ENCODE measurements around the gene ERICH3. TPM values are rescaled to one million over a fixed set of nuclear protein-coding genes. Genes with fewer than 3 reads are reported as not detected.

ERICH3 gene
- total and polyA plus RNA-seq, 10 of the 15 experiments (the other 5 are each of a cell fraction or from before 2014, with no cell fraction given): 0.03 to 0.09 (median 0.08) TPM; not detected in 7

DNA sequence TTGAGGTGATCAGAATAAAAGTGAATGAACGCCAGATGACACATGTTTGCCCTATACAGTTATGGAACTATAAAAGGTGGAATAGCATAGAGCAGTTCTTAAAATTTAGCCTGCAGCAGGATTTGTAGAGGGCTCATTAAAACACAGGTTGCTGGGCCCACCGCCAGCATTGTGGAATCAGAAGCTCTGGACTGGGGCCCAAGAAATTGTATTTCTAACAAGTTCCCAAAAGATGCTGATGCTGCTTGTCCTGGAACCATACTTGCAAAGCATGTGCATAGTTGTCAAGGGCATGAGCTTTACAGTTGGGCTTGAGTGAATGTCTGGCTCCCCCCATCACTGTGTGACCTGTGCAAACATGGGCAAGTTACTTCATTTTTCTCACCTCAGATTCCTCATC is 123.7 kb downstream of the ERICH3 start (continued):
- TF ChIP-seq RAD21 (IDR thresholded peaks at IDR 0.05; ENCODE audit: insufficient read depth, low read depth, low read length): no peak

DNA sequence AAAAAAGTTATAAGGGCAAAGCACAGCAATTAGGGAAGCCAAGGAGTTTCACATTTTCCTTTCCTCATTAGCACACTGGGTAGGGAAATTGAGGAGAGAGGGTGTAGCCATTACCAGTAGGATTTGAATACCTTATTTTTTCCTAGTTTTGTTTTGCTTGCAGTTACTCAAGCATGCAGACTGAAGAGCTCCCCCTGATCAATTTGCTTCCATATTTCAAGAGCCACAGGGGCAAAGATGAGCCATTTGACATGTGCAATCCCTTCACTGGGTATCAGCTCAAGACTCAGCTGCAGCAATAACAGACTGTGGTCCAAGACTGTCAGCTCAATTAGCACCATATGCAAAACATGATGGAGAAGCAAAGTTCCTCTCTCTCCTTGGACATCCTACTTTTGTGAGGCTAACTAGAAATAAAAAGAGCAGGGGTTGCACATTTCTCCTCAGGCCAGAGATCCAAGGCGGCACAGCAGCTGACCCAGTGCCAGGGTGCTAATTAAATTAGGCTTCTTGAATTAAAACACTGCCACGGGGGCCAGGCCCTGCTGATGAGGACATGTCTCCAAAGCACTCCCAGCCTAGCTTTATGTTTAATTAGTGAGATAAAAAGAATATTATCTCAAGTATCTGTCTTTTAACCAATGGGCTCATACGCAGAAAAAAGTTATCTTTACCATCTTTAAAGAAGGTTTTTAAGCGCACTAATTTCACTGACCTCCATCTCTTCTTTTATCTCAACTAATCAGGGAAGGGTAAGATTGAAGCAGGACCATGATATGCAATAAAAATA is 124.4 kb downstream of the ERICH3 start:
- Histone ChIP-seq H3K27ac (ENCODE audit: control insufficient read depth, insufficient read depth) (no peak overlapping the region), H4K20me1 (ENCODE audit: control insufficient read depth, insufficient read depth) (no peaks in the 10 kb centered on the region), H3K9me3 (replicated peaks; ENCODE audit: control insufficient read depth, insufficient read depth, low read length) (no peaks in the 10 kb centered on the region), H3K9ac (ENCODE audit: control insufficient read depth, insufficient read depth, low read length) (no peak overlapping the region), H3K36me3 (ENCODE audit: control insufficient read depth in 2 of 2, insufficient read depth in 2 of 2, low read length in 1 of 2) (no peaks in the 10 kb centered on the region), H2AFZ (ENCODE audit: control insufficient read depth, low read depth, low read length) (no peak overlapping the region), H3K4me2 (ENCODE audit: control insufficient read depth, insufficient read depth) (no peak overlapping the region), H3K4me3 (no peak overlapping the region), H3K27me3 (replicated peaks in 1 of 2; ENCODE audit: control insufficient read depth in 2 of 2, insufficient read depth in 2 of 2, low read length in 1 of 2) (no peaks in the 10 kb centered on the region; a peak in 1 of 4 replicates), H3K79me2 (ENCODE audit: control insufficient read depth, insufficient read depth, low read length) (no peaks in the 10 kb centered on the region), H3K4me1 (ENCODE audit: control insufficient read depth, insufficient read depth, low read length) (no peaks in the 10 kb centered on the region)
- ChIA-PET RAD21 (ENCODE audit: unreplicated experiment) (no interaction called here), SMC1A (ENCODE audit: uncharacterized antibody, unreplicated experiment) (no interaction called here), POLR2A (no interaction called here), CTCF (no interaction called here)
- intact Hi-C loops (cut with micrococcal nuclease; ENCODE audit: unreplicated experiment) (no loop called here), in situ Hi-C loops (cut with MboI) (no loop called here)
- no TSS peak for BruUV-seq (replicated peaks)
- ATAC-seq (no peak), FAIRE-seq (no peak), DNase-seq (ENCODE audit: low read depth, low spot score) (no peak)
- 39% methylated on average over 4 of the region's 4 CpGs for WGBS (ENCODE audit: insufficient coverage, insufficient replicate concordance, low lambda C conversion rate, missing lambda C conversion rate)
- no peak for TF ChIP-seq GABPA (IDR thresholded peaks at IDR 0.05; ENCODE audit: low read depth)
- no peak for TF ChIP-seq SREBF1 (IDR thresholded peaks at IDR 0.05; ENCODE audit: low read length)
- no peak for TF ChIP-seq PAX5 (IDR thresholded peaks at IDR 0.05; ENCODE audit: borderline replicate concordance, low read depth, low read length)
- no peak for TF ChIP-seq NBN (IDR thresholded peaks at IDR 0.05)
- TF ChIP-seq, protein P1, sequence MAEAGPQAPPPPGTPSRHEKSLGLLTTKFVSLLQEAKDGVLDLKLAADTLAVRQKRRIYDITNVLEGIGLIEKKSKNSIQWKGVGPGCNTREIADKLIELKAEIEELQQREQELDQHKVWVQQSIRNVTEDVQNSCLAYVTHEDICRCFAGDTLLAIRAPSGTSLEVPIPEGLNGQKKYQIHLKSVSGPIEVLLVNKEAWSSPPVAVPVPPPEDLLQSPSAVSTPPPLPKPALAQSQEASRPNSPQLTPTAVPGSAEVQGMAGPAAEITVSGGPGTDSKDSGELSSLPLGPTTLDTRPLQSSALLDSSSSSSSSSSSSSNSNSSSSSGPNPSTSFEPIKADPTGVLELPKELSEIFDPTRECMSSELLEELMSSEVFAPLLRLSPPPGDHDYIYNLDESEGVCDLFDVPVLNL (IDR thresholded peaks at IDR 0.05; ENCODE audit: low read depth, low read length): no peak
- no peak for TF ChIP-seq ZSCAN29 (IDR thresholded peaks at IDR 0.05)
- no peak for TF ChIP-seq POU2F2 (IDR thresholded peaks at IDR 0.05; ENCODE audit: borderline replicate concordance, low read depth, low read length)
- TF ChIP-seq POLR2AphosphoS5 (IDR thresholded peaks at IDR 0.05; ENCODE audit: low read length): no peak
- TF ChIP-seq HCFC1 (IDR thresholded peaks at IDR 0.05; ENCODE audit: low read length): no peak
- no peak for TF ChIP-seq SREBF2 (IDR thresholded peaks at IDR 0.05; ENCODE audit: low read length)
- no peak for TF ChIP-seq MEF2B (IDR thresholded peaks at IDR 0.05; ENCODE audit: partially characterized antibody, poor library complexity, severe bottlenecking)
- no peak for TF ChIP-seq JUND (IDR thresholded peaks at IDR 0.05; ENCODE audit: low read depth, low read length)
- no peak for TF ChIP-seq ZNF274 (IDR thresholded peaks at IDR 0.05; ENCODE audit: insufficient read depth, insufficient read length)
- TF ChIP-seq RAD21 (IDR thresholded peaks at IDR 0.05; ENCODE audit: insufficient read depth, low read depth, low read length): no peak
- TF ChIP-seq, protein P2, sequence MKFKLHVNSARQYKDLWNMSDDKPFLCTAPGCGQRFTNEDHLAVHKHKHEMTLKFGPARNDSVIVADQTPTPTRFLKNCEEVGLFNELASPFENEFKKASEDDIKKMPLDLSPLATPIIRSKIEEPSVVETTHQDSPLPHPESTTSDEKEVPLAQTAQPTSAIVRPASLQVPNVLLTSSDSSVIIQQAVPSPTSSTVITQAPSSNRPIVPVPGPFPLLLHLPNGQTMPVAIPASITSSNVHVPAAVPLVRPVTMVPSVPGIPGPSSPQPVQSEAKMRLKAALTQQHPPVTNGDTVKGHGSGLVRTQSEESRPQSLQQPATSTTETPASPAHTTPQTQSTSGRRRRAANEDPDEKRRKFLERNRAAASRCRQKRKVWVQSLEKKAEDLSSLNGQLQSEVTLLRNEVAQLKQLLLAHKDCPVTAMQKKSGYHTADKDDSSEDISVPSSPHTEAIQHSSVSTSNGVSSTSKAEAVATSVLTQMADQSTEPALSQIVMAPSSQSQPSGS (IDR thresholded peaks at IDR 0.05; ENCODE audit: low read length): no peak
- TF ChIP-seq FOXM1 (IDR thresholded peaks at IDR 0.05; ENCODE audit: low read depth, low read length): no peak
- TF ChIP-seq, protein P3, sequence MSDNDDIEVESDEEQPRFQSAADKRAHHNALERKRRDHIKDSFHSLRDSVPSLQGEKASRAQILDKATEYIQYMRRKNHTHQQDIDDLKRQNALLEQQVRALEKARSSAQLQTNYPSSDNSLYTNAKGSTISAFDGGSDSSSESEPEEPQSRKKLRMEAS (IDR thresholded peaks at IDR 0.05; ENCODE audit: low read depth, low read length): no peak
- no peak for TF ChIP-seq TCF12 (IDR thresholded peaks at IDR 0.05; ENCODE audit: low read depth, low read length)
